IMR-90 (cell line): ENCODE results near the gene ABTB1. TPM values are rescaled to one million over a fixed set of nuclear protein-coding genes. Genes with fewer than 3 reads are reported as not detected.

Source experiments
- ATAC-seq: fragments of 200-7000 bp; cut with Tn5 transposase; 2 replicates; pipeline ENCODE4 v1.9.1; 2020; ENCODE audit warnings: low read depth, mild to moderate bottlenecking, moderate library complexity
- BruUV-seq: library from RNA; stranded (reverse); fragments of 400-500 nt; replicated peaks from 2 replicates; lab custom pipeline; 2021; lab: Mats Ljungman, UMichigan
- CTCF ChIA-PET: fragments of 300-600 bp; formaldehyde crosslinking; extraction: SDS; loops from one replicate; lab custom pipeline; 2021; ENCODE audit warnings: antibody characterized with exemption; lab: Yijun Ruan, JAX
- POLR2A ChIA-PET: fragments of 300-600 bp; sonication (Branson Sonifier 250); formaldehyde crosslinking; loops from one replicate; lab custom pipeline; 2022; ENCODE audit warnings: antibody characterized with exemption; ENCODE audit not compliant: unreplicated experiment; lab: Charles Lee
- DNase-seq: peaks from one replicate; pipeline ENCODE4 v3.0.0; 2013
- H2AFZ ChIP-seq: replicated peaks from 2 replicates; pipeline ENCODE3; 2013; ENCODE audit warnings: low read length, mild to moderate bottlenecking; ENCODE audit not compliant: poor library complexity
- H2AK5ac ChIP-seq: 2 replicates; pipeline ENCODE4 v1.6.1; 2013; ENCODE audit warnings: low read depth, low read length, inconsistent platforms
- H2AK9ac ChIP-seq: replicated peaks from 2 replicates; pipeline ENCODE3; 2013; ENCODE audit warnings: mild to moderate bottlenecking, low read depth, low read length, moderate library complexity; ENCODE audit not compliant: poor library complexity
- H2BK120ac ChIP-seq: 2 replicates; pipeline ENCODE4 v1.6.1; 2013; ENCODE audit warnings: low read depth, low read length, inconsistent platforms
- H2BK15ac ChIP-seq: 3 replicates; pipeline ENCODE4 v1.6.1; 2013; ENCODE audit warnings: low read depth, low read length, inconsistent platforms
- H2BK20ac ChIP-seq: 2 replicates; pipeline ENCODE4 v1.6.1; 2013; ENCODE audit warnings: low read depth, mild to moderate bottlenecking, inconsistent platforms, low read length, moderate library complexity
- H2BK5ac ChIP-seq: 2 replicates; pipeline ENCODE4 v1.6.1; 2013; ENCODE audit warnings: mild to moderate bottlenecking, low read depth, low read length, inconsistent platforms; ENCODE audit not compliant: poor library complexity, severe bottlenecking
- H3K14ac ChIP-seq: replicated peaks from 2 replicates; pipeline ENCODE4 v1.6.1; 2013; ENCODE audit warnings: low read depth, low read length, inconsistent platforms
- H3K18ac ChIP-seq: 2 replicates; pipeline ENCODE4 v1.6.1; 2013; ENCODE audit warnings: low read depth, low read length, control low read depth
- H3K23ac ChIP-seq: 2 replicates; pipeline ENCODE4 v1.6.1; 2013; ENCODE audit warnings: low read depth, low read length, inconsistent platforms
- H3K27ac ChIP-seq: 2 replicates; pipeline ENCODE4 v1.5.1; 2013; ENCODE audit warnings: mild to moderate bottlenecking, control low read depth, low read length; ENCODE audit not compliant: insufficient read depth
- H3K27me3 ChIP-seq: 2 replicates; pipeline ENCODE4 v1.6.1; 2013; ENCODE audit warnings: low read length; ENCODE audit not compliant: control insufficient read depth, insufficient read depth
- H3K36me3 ChIP-seq: 2 replicates; pipeline ENCODE4 v1.6.1; 2013; ENCODE audit warnings: low read length, mixed read lengths; ENCODE audit not compliant: control insufficient read depth, insufficient read depth
- H3K4ac ChIP-seq: 2 replicates; pipeline ENCODE4 v1.6.1; 2013; ENCODE audit warnings: low read depth, low read length, inconsistent platforms
- H3K4me1 ChIP-seq: 2 replicates; pipeline ENCODE4 v1.6.1; 2013; ENCODE audit warnings: low read length, mixed read lengths; ENCODE audit not compliant: control insufficient read depth, insufficient read depth
- H3K4me2 ChIP-seq: 2 replicates; pipeline ENCODE4 v1.6.1; 2013; ENCODE audit warnings: low read depth, mild to moderate bottlenecking, control low read depth, low read length, moderate library complexity
- H3K4me3 ChIP-seq: 2 replicates; pipeline ENCODE4 v1.5.1; 2013; ENCODE audit warnings: low read depth, mild to moderate bottlenecking, control low read depth, low read length, moderate library complexity; ENCODE audit not compliant: insufficient read depth
- H3K56ac ChIP-seq: 2 replicates; pipeline ENCODE4 v1.6.1; 2013; ENCODE audit warnings: low read length, inconsistent platforms; ENCODE audit not compliant: insufficient read depth; ENCODE audit errors: extremely low read depth
- H3K79me1 ChIP-seq, 2 experiments: 2 replicates each; pipeline ENCODE4 v1.6.1; 2013; ENCODE audit warnings: low read length in 2 of 2, inconsistent platforms in 1 of 2, low read depth in 1 of 2
- H3K9ac ChIP-seq: 2 replicates; pipeline ENCODE4 v1.6.1; 2013; ENCODE audit warnings: low read depth, low read length, control low read depth
- H3K9me1 ChIP-seq: 2 replicates; pipeline ENCODE4 v1.6.1; 2013; ENCODE audit warnings: low read length, inconsistent platforms; ENCODE audit not compliant: insufficient read depth
- H3K9me3 ChIP-seq: 2 replicates; pipeline ENCODE4 v1.6.1; 2013; ENCODE audit warnings: low read length; ENCODE audit not compliant: control insufficient read depth, insufficient read depth
- H4K20me1 ChIP-seq: 2 replicates; pipeline ENCODE4 v1.6.1; 2013; ENCODE audit warnings: low read length, inconsistent platforms; ENCODE audit not compliant: insufficient read depth
- H4K5ac ChIP-seq: 2 replicates; pipeline ENCODE4 v1.6.1; 2013; ENCODE audit warnings: mild to moderate bottlenecking, low read depth, low read length, control low read depth
- H4K8ac ChIP-seq, 2 experiments: 2 replicates each; pipeline ENCODE4 v1.6.1; 2013; ENCODE audit warnings: low read depth in 2 of 2, low read length in 2 of 2, control low read depth in 1 of 2, inconsistent platforms in 1 of 2
- H4K91ac ChIP-seq: 2 replicates; pipeline ENCODE4 v1.6.1; 2013; ENCODE audit warnings: low read depth, low read length, inconsistent platforms; ENCODE audit not compliant: insufficient read depth
- BHLHE40 ChIP-seq: fragments of 150-350 bp; IDR thresholded peaks from 2 replicates; pipeline ENCODE4 v1.6.1; 2016; ENCODE audit warnings: mild to moderate bottlenecking, low read depth, low read length
- CEBPB ChIP-seq: IDR thresholded peaks from 2 replicates; pipeline ENCODE4 v1.6.1; 2012; ENCODE audit warnings: low read depth, low read length, improper control_type of control experiment
- CHD1 ChIP-seq: IDR thresholded peaks from 2 replicates; pipeline ENCODE4 v1.6.1; 2012; ENCODE audit warnings: low read depth, low read length, improper control_type of control experiment
- FOS ChIP-seq: fragments of 150-350 bp; IDR thresholded peaks from 2 replicates; pipeline ENCODE4 v1.6.1; 2016; ENCODE audit warnings: low read depth, low read length
- MAFK ChIP-seq: IDR thresholded peaks from 2 replicates; pipeline ENCODE4 v1.6.1; 2012; ENCODE audit warnings: low read depth, low read length, improper control_type of control experiment
- MAZ ChIP-seq: IDR thresholded peaks from 2 replicates; pipeline ENCODE4 v1.6.1; 2012; ENCODE audit warnings: low read depth, mild to moderate bottlenecking, low read length, improper control_type of control experiment, moderate library complexity, borderline replicate concordance
- MXI1 ChIP-seq: IDR thresholded peaks from 2 replicates; pipeline ENCODE4 v1.6.1; 2012; ENCODE audit warnings: low read depth, mild to moderate bottlenecking, low read length, moderate library complexity, borderline replicate concordance
- NFE2L2 ChIP-seq: fragments of 150-350 bp; IDR thresholded peaks from 2 replicates; pipeline ENCODE4 v1.6.1; 2016; ENCODE audit warnings: low read depth, mild to moderate bottlenecking, low read length
- POLR2A ChIP-seq: IDR thresholded peaks from 2 replicates; pipeline ENCODE4 v1.6.1; 2012; ENCODE audit warnings: mild to moderate bottlenecking, low read depth, low read length
- RAD21 ChIP-seq: IDR thresholded peaks from 2 replicates; pipeline ENCODE4 v1.6.1; 2012; ENCODE audit warnings: low read length, improper control_type of control experiment
- RCOR1 ChIP-seq: IDR thresholded peaks from 2 replicates; pipeline ENCODE4 v1.6.1; 2012; ENCODE audit warnings: mild to moderate bottlenecking, low read length, improper control_type of control experiment; ENCODE audit not compliant: insufficient replicate concordance
- RFX5 ChIP-seq: IDR thresholded peaks from 2 replicates; pipeline ENCODE4 v1.8.0; 2012; ENCODE audit warnings: low read depth, mild to moderate bottlenecking, low read length, moderate library complexity
- SMC3 ChIP-seq: fragments of 150-350 bp; IDR thresholded peaks from 2 replicates; pipeline ENCODE4 v1.6.1; 2016; ENCODE audit warnings: low read depth, mild to moderate bottlenecking, antibody characterized with exemption, low read length, moderate library complexity
- dilution Hi-C: fragments of 300-500 bp; cut with HindIII; formaldehyde crosslinking; loops from one replicate; pipeline ENCODE4 v1.14.3; 2018; ENCODE audit warnings: low sequenced_read_pairs; ENCODE audit not compliant: unreplicated experiment
- in situ Hi-C: fragments of 300-500 bp; cut with MboI; formaldehyde crosslinking; loops from 3 replicates; pipeline ENCODE4 v1.14.3; 2019; ENCODE audit warnings: low sequenced_read_pairs, inconsistent platforms, mixed read lengths
- intact Hi-C: fragments of 100-400 bp; cut with micrococcal nuclease; formaldehyde crosslinking; loops from 2 replicates; pipeline ENCODE4 v1.10.0; 2022
- polyA plus RNA-seq, 3 experiments: library from polyadenylated mRNA; depleted of rRNA; stranded (reverse); fragments of >200 nt; gene quantifications; 2 replicates each; pipeline ENCODE4 v1.2.3, GENCODE V29; 2012; ENCODE audit warnings: low replicate concordance in 1 of 3
- total RNA-seq: library from RNA; depleted of rRNA; stranded (reverse); fragments of >200 nt; gene quantifications from 2 replicates; pipeline ENCODE4 v1.2.3, GENCODE V29; 2012
- TF ChIP-seq, protein P1 (sequence below): fragments of 150-350 bp; IDR thresholded peaks from 2 replicates; pipeline ENCODE4 v1.6.1; 2016; ENCODE audit warnings: low read depth, mild to moderate bottlenecking, low read length, moderate library complexity, borderline replicate concordance
- TF ChIP-seq, protein P2 (sequence below): fragments of 150-350 bp; IDR thresholded peaks from 2 replicates; pipeline ENCODE4 v1.6.1; 2017; ENCODE audit warnings: mild to moderate bottlenecking, antibody characterized with exemption, low read length, low read depth
- TF ChIP-seq, protein P3 (sequence below): conservative IDR thresholded peaks from 2 replicates; pipeline ENCODE4 v1.5.1; 2012; ENCODE audit warnings: mild to moderate bottlenecking, low read depth, low read length, improper control_type of control experiment

ABTB1 gene
- total and polyA plus RNA-seq, 2 of the 4 experiments (the other 2 are of a cell fraction): 3.2 to 23.0 TPM

DNA sequence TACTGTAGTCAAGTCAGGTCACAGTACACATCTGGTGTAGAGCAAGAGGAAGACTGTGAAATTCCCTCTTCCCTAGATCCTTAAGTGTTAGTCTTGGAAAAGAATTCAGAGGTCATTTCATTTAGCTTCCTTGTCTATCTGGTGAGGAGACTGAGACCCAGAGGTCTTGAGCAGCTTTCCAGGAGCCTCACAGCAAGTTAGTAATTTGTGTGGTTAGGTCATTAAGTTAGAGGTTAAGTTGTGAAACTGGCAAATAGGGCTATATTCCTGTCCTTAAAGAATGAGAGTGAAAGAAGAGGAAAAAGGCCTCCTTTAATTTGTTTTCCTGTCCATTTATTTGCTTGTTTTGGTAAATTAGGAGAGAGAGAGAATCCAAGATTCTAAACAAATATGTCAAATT, 34.8 kb upstream of the ABTB1 start:
- H3K9me1 ChIP-seq: no peaks in the 10 kb centered on the region
- H2AFZ ChIP-seq: no peak overlapping the region
- no peak overlapping the region for H2BK15ac ChIP-seq
- no peak overlapping the region for H2BK20ac ChIP-seq
- H3K23ac ChIP-seq: no peak overlapping the region
- no peak overlapping the region for H2BK5ac ChIP-seq
- ATAC-seq: no peak
- no peaks in the 10 kb centered on the region for H3K36me3 ChIP-seq
- dilution Hi-C loops (no loop called here), intact Hi-C loops (no loop called here), in situ Hi-C loops (no loop called here)
- peaks cover 2% of the 10 kb centered on the region; the same call in 1 of the 2 replicates for H3K4me1 ChIP-seq
- no peak overlapping the region for H4K8ac ChIP-seq
- no peak overlapping the region for H2BK120ac ChIP-seq
- no peaks in the 10 kb centered on the region for H3K79me1 ChIP-seq
- no peak overlapping the region for H4K91ac ChIP-seq
- TF ChIP-seq BHLHE40 (no peak), NFE2L2 (no peak), POLR2A (no peak), RFX5 (no peak), MXI1 (no peak), CHD1 (no peak), MAFK (no peak), MAZ (no peak), FOS (no peak), SMC3 (no peak), RAD21 (no peak), RCOR1 (no peak), CEBPB (no peak)
- TF ChIP-seq, protein P1, sequence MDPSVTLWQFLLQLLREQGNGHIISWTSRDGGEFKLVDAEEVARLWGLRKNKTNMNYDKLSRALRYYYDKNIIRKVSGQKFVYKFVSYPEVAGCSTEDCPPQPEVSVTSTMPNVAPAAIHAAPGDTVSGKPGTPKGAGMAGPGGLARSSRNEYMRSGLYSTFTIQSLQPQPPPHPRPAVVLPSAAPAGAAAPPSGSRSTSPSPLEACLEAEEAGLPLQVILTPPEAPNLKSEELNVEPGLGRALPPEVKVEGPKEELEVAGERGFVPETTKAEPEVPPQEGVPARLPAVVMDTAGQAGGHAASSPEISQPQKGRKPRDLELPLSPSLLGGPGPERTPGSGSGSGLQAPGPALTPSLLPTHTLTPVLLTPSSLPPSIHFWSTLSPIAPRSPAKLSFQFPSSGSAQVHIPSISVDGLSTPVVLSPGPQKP: no peak
- TF ChIP-seq, protein P2, sequence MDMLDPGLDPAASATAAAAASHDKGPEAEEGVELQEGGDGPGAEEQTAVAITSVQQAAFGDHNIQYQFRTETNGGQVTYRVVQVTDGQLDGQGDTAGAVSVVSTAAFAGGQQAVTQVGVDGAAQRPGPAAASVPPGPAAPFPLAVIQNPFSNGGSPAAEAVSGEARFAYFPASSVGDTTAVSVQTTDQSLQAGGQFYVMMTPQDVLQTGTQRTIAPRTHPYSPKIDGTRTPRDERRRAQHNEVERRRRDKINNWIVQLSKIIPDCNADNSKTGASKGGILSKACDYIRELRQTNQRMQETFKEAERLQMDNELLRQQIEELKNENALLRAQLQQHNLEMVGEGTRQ: no peak
- TF ChIP-seq, protein P3, sequence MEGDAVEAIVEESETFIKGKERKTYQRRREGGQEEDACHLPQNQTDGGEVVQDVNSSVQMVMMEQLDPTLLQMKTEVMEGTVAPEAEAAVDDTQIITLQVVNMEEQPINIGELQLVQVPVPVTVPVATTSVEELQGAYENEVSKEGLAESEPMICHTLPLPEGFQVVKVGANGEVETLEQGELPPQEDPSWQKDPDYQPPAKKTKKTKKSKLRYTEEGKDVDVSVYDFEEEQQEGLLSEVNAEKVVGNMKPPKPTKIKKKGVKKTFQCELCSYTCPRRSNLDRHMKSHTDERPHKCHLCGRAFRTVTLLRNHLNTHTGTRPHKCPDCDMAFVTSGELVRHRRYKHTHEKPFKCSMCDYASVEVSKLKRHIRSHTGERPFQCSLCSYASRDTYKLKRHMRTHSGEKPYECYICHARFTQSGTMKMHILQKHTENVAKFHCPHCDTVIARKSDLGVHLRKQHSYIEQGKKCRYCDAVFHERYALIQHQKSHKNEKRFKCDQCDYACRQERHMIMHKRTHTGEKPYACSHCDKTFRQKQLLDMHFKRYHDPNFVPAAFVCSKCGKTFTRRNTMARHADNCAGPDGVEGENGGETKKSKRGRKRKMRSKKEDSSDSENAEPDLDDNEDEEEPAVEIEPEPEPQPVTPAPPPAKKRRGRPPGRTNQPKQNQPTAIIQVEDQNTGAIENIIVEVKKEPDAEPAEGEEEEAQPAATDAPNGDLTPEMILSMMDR: no peak
- POLR2A ChIA-PET: no interaction called here
- no peak overlapping the region for H3K56ac ChIP-seq
- no peak overlapping the region for H2AK9ac ChIP-seq
- H3K14ac ChIP-seq: no peak overlapping the region
- no peak overlapping the region for H2AK5ac ChIP-seq
- no peak overlapping the region for H3K4me2 ChIP-seq
- no peak overlapping the region for H3K27ac ChIP-seq
- no peak overlapping the region for H3K4me3 ChIP-seq
- H3K9me3 ChIP-seq: no peaks in the 10 kb centered on the region
- H3K18ac ChIP-seq: no peak overlapping the region
- H3K4ac ChIP-seq: no peak overlapping the region
- DNase-seq: no peak
- no TSS peak for BruUV-seq
- no peak overlapping the region for H4K5ac ChIP-seq
- CTCF ChIA-PET: no interaction called here
- peaks cover 15% of the 10 kb centered on the region for H3K27me3 ChIP-seq
- no peaks in the 10 kb centered on the region for H4K20me1 ChIP-seq
- H3K9ac ChIP-seq: no peak overlapping the region
